Breast epithelium (tissue), 3 donors: ENCODE results near the gene MARCHF2.

Experiments
- CTCF ChIP-seq, 3 donors: fragments of 450-650 bp; IDR thresholded peaks; one replicate each; pipeline ENCODE4 v1.5.1; 2016 to 2017; ENCODE audit warnings: antibody characterized with exemption in 3 of 3, mild to moderate bottlenecking in 3 of 3, moderate library complexity in 3 of 3
- POLR2AphosphoS5 ChIP-seq, 3 donors: sonication (generic); formaldehyde crosslinking; IDR thresholded peaks; one replicate each; pipeline ENCODE4 v1.6.1; 2017; ENCODE audit warnings: antibody characterized with exemption in 3 of 3

DNA sequence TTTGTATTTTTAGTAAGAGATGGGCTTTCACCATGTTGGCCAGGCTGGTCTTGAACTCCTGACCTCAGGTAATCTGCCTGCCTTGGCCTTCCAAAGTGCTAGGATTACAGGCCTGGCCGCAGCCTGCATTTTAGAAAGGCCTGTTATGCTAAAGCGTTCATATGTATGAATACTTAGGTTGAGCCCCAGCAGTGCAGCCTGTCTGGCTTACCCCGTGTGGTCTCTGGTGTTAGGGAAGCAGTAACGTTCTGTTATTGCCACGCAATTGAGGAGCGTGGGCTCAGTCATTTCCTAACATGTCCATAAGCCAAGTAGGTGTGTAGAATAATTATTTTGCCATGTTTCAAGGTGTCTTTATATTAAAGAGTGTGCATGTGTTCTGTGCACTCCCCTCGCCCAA is 46.0 kb downstream of the MARCHF2 start:
- TF ChIP-seq POLR2AphosphoS5 (IDR thresholded peaks at IDR 0.05), result no peak
- TF ChIP-seq CTCF (IDR thresholded peaks at IDR 0.05), result no peak
